ENCODE measurements around the gene PTRH1. TPM values are rescaled to one million over a fixed set of nuclear protein-coding genes. Genes with fewer than 3 reads are reported as not detected.

PTRH1 gene
- total RNA-seq, 1 experiment from 2014 or later: 8.7 TPM

DNA sequence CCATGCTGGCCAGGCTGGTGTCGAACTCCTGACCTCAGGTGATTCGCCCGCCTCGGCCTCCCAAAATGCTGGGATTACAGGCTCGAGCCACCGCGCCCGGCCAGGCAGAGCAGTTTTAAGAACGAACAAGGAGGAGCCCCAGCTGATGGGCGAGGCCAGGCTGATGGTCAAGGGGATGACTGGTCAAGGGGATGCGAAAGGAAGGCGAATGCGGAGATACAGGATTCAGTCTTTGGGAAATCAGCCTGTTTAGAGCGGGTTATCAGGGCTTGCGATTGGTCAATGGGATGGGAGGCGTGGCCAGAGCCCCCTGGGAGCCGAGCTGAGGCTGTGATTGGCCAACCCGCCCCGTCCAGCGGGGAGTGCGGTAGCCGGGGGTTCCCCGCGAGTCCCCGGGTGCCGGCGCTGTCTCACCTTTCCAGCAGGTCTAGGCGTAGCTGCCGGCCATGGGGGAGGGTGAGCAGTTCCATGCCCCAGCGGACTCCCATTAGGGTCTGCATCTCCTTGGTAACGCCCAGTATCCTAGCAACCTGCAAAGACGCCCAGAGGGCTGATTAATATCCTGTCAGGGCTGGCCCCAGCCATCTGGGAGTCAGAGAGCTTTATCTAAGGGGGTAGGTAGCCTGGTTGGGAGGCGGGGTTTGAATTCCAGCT is 27.1 kb upstream of the PTRH1 start:
- no peaks in the 10 kb centered on the region for H3K9me3 Mint-ChIP-seq (ENCODE audit: unreplicated experiment)
- peak overlapping the region; percentile 53 for H3K4me3 Mint-ChIP-seq (ENCODE audit: unreplicated experiment)
- no peaks in the 10 kb centered on the region for H3K36me3 ChIP-seq (ENCODE audit: control insufficient read depth, insufficient read depth, low read length)
- H3K27ac Mint-ChIP-seq (ENCODE audit: unreplicated experiment): peak overlapping the region; percentile 32
- TF ChIP-seq, protein P1, sequence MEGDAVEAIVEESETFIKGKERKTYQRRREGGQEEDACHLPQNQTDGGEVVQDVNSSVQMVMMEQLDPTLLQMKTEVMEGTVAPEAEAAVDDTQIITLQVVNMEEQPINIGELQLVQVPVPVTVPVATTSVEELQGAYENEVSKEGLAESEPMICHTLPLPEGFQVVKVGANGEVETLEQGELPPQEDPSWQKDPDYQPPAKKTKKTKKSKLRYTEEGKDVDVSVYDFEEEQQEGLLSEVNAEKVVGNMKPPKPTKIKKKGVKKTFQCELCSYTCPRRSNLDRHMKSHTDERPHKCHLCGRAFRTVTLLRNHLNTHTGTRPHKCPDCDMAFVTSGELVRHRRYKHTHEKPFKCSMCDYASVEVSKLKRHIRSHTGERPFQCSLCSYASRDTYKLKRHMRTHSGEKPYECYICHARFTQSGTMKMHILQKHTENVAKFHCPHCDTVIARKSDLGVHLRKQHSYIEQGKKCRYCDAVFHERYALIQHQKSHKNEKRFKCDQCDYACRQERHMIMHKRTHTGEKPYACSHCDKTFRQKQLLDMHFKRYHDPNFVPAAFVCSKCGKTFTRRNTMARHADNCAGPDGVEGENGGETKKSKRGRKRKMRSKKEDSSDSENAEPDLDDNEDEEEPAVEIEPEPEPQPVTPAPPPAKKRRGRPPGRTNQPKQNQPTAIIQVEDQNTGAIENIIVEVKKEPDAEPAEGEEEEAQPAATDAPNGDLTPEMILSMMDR (IDR thresholded peaks at IDR 0.05; ENCODE audit: insufficient read depth in 1 of 2, low read depth in 1 of 2, low read length in 1 of 2, severe bottlenecking in 1 of 2, unreplicated experiment in 1 of 2): no peak
- H3K4me3 ChIP-seq (ENCODE audit: low read depth, low read length): no peak overlapping the region
- intact Hi-C loops (cut with micrococcal nuclease; ENCODE audit: unreplicated experiment): no loop called here
- H3K4me1 ChIP-seq: no peaks in the 10 kb centered on the region
- H3K27me3 Mint-ChIP-seq (ENCODE audit: insufficient read depth, unreplicated experiment): peaks cover 9% of the 10 kb centered on the region
- no TSS peak for BruUV-seq (replicated peaks)
- H3K27me3 ChIP-seq (replicated peaks; ENCODE audit: control insufficient read depth, insufficient read depth, low read length): no peaks in the 10 kb centered on the region; the same call in 1 of the 2 replicates
- POLR2A ChIA-PET: no interaction called here
- H3K36me3 Mint-ChIP-seq (ENCODE audit: insufficient read depth, unreplicated experiment): no peaks in the 10 kb centered on the region
- CTCF ChIA-PET: interaction anchor here (0.6 kb wide), 1 partner anchor 59 kb away, joined by 3 read pairs; no protein-coding TSS in a partner anchor
- DNase-seq: peak; percentile 51 to 77
- no peaks in the 10 kb centered on the region for H3K4me1 Mint-ChIP-seq (ENCODE audit: low read depth, unreplicated experiment)
- no peaks in the 10 kb centered on the region for H3K9me3 ChIP-seq

DNA sequence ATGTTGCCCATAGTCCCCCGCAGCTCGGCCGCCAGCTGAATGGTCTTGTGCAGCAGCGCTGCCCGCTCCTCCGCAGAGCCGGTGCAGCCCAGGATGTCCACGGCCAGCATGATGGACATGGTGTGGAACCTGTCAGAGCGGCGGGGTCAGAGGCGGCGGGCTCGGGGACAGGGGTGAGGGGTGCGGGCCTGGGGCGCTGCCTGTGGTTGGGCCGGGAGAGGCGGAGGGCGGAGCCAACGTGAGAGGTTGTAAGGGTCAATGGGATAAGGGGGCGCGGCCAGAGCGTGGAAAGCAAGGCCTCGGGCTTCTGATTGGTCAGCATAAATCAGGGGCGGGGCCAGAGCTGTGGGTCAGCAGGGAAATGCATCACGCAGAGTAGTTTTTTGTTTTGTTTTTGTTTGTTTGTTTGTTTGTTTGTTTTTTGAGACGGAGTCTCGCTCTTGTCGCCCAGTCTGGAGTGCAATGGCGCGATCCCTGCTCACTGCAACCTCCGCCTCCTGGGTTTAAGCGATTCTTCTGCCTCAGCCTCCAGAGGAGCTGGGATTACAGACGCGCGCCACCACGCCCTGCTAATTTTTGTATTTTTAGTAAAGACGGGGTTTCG is 26.5 kb upstream of the PTRH1 start:
- Histone ChIP-seq H3K4me1 (no peaks in the 10 kb centered on the region), H3K4me3 (ENCODE audit: low read depth, low read length) (no peak overlapping the region), H3K9me3 (no peaks in the 10 kb centered on the region), H3K27me3 (replicated peaks; ENCODE audit: control insufficient read depth, insufficient read depth, low read length) (no peaks in the 10 kb centered on the region; the same call in 1 of the 2 replicates), H3K36me3 (ENCODE audit: control insufficient read depth, insufficient read depth, low read length) (no peaks in the 10 kb centered on the region)
- CTCF ChIA-PET: interaction anchor here (0.6 kb wide), 1 partner anchor 59 kb away, joined by 3 read pairs; no protein-coding TSS in a partner anchor
- H3K27me3 Mint-ChIP-seq (ENCODE audit: insufficient read depth, unreplicated experiment): peaks cover 6% of the 10 kb centered on the region
- no peaks in the 10 kb centered on the region for H3K36me3 Mint-ChIP-seq (ENCODE audit: insufficient read depth, unreplicated experiment)
- no peaks in the 10 kb centered on the region for H3K4me1 Mint-ChIP-seq (ENCODE audit: low read depth, unreplicated experiment)
- H3K27ac Mint-ChIP-seq (ENCODE audit: unreplicated experiment): peak overlapping the region; percentile 32
- no TSS peak for BruUV-seq (replicated peaks)
- intact Hi-C loops (cut with micrococcal nuclease; ENCODE audit: unreplicated experiment): no loop called here
- peak overlapping the region; percentile 53 for H3K4me3 Mint-ChIP-seq (ENCODE audit: unreplicated experiment)
- peak; percentile 43 to 78 for DNase-seq
- H3K9me3 Mint-ChIP-seq (ENCODE audit: unreplicated experiment): no peaks in the 10 kb centered on the region
- TF ChIP-seq, protein P1 (IDR thresholded peaks at IDR 0.05; ENCODE audit: insufficient read depth in 1 of 2, low read depth in 1 of 2, low read length in 1 of 2, severe bottlenecking in 1 of 2, unreplicated experiment in 1 of 2): no peak
- POLR2A ChIA-PET: no interaction called here

DNA sequence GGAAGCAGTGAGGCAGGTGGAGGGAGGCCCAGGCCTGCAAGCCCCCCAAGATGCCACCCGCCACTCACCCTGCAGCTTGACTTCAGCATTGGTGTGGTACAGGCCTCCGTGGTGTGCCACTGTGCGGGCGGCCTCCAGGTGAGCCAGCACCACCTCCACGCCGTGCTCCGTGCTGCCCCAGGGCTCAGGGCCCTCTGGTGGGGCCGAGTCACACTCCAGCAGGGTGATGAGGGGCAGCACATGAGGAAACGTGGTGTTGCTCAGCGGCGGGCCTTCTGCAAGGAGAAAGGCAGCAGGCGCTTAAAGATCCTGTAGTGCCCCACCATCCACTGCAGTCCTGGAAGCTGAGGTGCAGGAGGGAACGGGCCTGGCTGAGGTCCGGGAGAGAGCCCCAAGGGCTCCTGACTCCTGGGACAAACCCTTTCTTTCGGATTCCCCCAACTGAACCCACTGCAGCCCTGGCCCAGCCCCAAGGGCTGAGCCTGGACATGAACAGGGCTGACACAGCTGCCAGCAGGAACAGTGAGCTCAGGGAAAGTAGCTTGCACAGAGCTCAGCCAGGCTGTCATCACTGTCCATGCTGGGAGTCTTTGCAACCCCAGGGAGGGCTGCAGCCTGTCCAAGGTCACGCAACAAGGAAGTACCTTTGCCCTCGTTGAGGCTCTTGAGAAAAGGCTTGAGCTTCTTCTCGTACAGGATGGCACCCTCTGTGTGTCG is 24.3 kb upstream of the PTRH1 start:
- no peaks in the 10 kb centered on the region for H3K9me3 Mint-ChIP-seq (ENCODE audit: unreplicated experiment)
- no peaks in the 10 kb centered on the region for H3K4me1 Mint-ChIP-seq (ENCODE audit: low read depth, unreplicated experiment)
- Histone ChIP-seq H3K9me3 (no peaks in the 10 kb centered on the region), H3K4me1 (no peaks in the 10 kb centered on the region), H3K36me3 (ENCODE audit: control insufficient read depth, insufficient read depth, low read length) (no peaks in the 10 kb centered on the region), H3K27me3 (replicated peaks; ENCODE audit: control insufficient read depth, insufficient read depth, low read length) (no peaks in the 10 kb centered on the region; the same call in 1 of the 2 replicates), H3K4me3 (ENCODE audit: low read depth, low read length) (no peak overlapping the region)
- H3K27me3 Mint-ChIP-seq (ENCODE audit: insufficient read depth, unreplicated experiment): peaks cover 10% of the 10 kb centered on the region
- ChIA-PET POLR2A (no interaction called here), CTCF (interaction anchor here (1.3 kb wide), 1 partner anchor 191 kb away, joined by 3 read pairs; the partner anchor contains the start of gene PIP5KL1)
- no peak overlapping the region for H3K4me3 Mint-ChIP-seq (ENCODE audit: unreplicated experiment)
- H3K27ac Mint-ChIP-seq (ENCODE audit: unreplicated experiment): no peak overlapping the region
- BruUV-seq (replicated peaks): no TSS peak
- DNase-seq: no peak
- peaks cover 7% of the 10 kb centered on the region for H3K36me3 Mint-ChIP-seq (ENCODE audit: insufficient read depth, unreplicated experiment)
- intact Hi-C loops (cut with micrococcal nuclease; ENCODE audit: unreplicated experiment): loop anchor here (5.0 kb wide), 1 partner anchor 178 kb away; the partner anchor contains the start of gene ST6GALNAC4
- TF ChIP-seq, protein P1 (IDR thresholded peaks at IDR 0.05; ENCODE audit: insufficient read depth in 1 of 2, low read depth in 1 of 2, low read length in 1 of 2, severe bottlenecking in 1 of 2, unreplicated experiment in 1 of 2): no peak

All from Caco-2 (cell line).